HG03280 (cell line): ENCODE data around the gene FOXF2.

Experiments
- ATAC-seq: cut with Tn5 transposase; IDR thresholded peaks from one replicate; pipeline ENCODE4 v1.9.1; 2021; ENCODE audit warnings: mild to moderate bottlenecking, moderate library complexity; ENCODE audit not compliant: unreplicated experiment

Gene FOXF2

GRCh38 chr6:1405221-1405620 is 15.8 kb downstream of the FOXF2 start:
- ATAC-seq, result no peak

GRCh38 chr6:1406306-1407072 is 17.1 kb downstream of the FOXF2 start:
- no peak for ATAC-seq

- ATAC-seq, result no peak
Measured at GRCh38 chr6:1407499-1407990, 18.2 kb downstream of the FOXF2 start.

- ATAC-seq, result no peak
Measured at GRCh38 chr6:1409774-1410465, 20.5 kb downstream of the FOXF2 start.

DNA sequence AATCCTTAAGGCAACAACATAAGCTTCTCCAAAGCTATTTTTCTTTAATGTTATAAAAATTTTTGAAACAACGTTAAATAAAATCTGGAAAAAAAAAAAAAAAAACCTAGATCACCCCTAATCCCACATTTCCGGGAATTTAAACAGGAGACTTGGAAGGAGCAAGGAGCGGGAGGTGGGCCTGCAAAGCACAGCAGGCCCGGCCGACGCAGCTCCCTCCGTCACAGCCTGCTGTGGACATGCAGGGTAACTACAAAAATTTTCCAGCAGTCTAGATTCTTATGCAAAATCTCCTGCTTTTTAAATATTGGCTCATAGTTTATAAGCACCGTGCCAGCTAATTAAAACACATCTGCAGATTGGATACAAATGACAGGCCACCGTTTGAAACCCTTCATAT is 23.5 kb downstream of the FOXF2 start:
- ATAC-seq, result no peak

DNA sequence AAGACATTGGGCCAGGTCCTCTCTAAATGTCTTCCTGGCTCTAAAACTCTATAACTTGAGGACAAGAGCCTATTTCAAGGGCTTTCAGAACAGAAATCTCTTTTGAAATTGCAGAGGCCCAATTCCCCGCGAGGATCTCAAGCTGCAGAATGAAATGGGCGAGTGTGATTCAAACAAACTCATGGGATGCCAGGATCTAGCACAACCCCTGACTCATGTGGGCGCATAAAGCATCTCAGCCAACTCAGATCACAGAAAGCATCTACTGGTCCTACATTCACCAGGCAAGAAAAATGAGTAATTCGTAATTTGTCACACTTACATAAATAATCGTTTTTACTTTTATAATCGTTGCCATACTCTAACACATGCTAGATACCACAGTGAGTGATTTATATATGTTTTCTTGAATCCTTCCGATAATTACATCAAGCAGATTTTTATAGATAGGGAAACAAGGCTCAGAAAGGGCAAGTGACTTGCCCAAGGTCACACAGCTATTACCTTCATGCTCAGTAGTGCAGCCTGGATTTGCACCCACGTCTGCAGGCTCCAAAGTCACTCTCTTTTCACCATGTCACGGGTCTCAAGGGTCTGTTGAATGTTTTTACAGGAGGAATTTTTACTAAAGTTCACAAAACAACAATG is 26.2 kb downstream of the FOXF2 start:
- ATAC-seq, result no peak

DNA sequence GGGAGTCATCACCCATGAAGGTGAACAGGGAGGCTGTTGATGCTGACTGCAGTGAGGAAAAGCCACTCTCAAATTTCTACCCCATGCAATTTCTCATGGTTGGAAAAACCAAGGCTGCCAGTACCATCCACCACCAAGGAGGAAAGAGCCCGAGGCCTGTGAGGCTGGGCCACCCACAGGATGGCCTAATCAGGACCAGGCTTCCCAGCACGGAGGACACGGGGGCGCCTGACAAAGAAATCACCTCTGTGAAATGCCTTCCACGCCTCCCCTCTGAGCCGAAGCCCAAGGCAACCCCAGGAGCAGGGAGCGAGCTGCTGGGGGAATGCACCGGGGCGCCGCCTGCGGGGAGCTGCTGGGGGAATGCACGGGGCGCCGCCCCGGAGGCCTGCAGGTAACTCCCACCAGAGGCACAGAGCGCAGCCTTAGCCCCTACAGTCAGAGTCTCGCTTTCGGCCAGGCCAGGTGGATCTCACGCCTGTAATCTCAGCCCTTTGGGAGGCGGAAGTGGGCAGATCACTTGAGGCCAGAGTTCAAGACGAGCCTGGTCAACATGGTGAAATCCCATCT is 26.9 kb downstream of the FOXF2 start:
- ATAC-seq, result no peak

DNA sequence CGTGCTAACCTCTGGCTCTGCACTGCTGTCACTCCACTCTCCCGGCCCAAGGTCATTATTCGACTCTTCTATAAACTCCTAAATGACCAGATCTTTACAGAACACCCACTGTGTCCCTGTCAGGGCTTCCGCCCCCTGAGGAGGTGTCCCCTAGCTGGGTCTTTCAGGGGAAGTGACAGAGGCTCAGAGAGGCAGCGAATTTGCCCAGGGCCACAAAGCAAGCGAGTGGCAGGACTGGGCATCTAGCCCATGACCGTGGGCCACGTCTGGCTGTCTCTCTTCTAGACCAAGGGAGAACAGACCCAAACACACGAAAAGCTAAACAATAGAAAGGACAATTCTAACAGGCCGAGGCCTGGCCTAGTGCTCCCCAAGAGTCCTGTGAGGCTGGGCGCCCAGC is 27.4 kb downstream of the FOXF2 start:
- ATAC-seq, result no peak

DNA sequence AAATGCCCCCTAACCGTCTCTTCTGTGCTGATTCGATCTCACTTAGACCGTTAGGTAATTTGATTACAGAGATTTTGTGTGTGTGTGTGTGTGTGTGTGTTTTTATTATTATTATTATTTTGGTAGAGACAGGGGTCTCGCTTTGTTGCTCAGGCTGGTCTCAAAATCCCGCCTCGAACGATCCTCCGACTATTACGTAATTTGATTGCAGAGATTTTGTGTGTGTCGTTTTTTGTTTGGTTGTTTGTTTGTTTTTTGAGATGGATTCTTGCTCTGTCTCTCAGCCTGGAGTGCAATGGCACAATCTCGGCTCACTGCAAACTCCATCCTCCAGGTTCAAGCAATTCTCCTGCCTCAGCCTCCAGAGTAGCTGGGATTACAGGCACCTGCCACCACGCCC is 28.3 kb downstream of the FOXF2 start:
- ATAC-seq, result no peak

- no peak for ATAC-seq
Measured at GRCh38 chr6:1418471-1419191, 29.3 kb downstream of the FOXF2 start.

GRCh38 chr6:1420382-1420781 is 31.0 kb downstream of the FOXF2 start:
- ATAC-seq, result no peak

GRCh38 chr6:1422290-1422689 is 32.9 kb downstream of the FOXF2 start:
- ATAC-seq, result no peak

- no peak for ATAC-seq
Measured at GRCh38 chr6:1423578-1423977, 34.2 kb downstream of the FOXF2 start.

GRCh38 chr6:1424306-1424927 is 35.0 kb downstream of the FOXF2 start:
- ATAC-seq, result no peak

DNA sequence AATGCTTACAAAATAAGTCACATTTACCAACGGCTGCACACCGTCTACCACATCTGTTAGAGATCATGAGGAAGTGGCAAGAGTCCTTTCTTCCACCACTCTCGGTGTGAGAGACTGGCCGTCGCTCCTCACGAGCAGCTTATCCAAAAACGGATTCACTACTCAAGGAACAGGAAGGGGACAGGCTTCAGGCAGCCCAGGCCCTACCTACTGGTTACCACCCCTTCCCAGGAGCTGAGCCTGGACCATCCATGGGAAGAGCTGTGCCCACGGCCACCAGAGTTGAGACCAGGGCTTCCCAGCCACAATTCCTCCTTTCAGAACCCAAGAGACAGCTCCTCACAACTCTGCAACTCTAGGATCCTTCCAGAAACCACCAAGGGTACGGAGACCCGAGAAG is 37.0 kb downstream of the FOXF2 start:
- no peak for ATAC-seq

GRCh38 chr6:1435806-1436205 is 46.4 kb downstream of the FOXF2 start:
- no peak for ATAC-seq

- peak; percentile 55 for ATAC-seq
Measured at GRCh38 chr6:1436334-1437306, 47.2 kb downstream of the FOXF2 start.

DNA sequence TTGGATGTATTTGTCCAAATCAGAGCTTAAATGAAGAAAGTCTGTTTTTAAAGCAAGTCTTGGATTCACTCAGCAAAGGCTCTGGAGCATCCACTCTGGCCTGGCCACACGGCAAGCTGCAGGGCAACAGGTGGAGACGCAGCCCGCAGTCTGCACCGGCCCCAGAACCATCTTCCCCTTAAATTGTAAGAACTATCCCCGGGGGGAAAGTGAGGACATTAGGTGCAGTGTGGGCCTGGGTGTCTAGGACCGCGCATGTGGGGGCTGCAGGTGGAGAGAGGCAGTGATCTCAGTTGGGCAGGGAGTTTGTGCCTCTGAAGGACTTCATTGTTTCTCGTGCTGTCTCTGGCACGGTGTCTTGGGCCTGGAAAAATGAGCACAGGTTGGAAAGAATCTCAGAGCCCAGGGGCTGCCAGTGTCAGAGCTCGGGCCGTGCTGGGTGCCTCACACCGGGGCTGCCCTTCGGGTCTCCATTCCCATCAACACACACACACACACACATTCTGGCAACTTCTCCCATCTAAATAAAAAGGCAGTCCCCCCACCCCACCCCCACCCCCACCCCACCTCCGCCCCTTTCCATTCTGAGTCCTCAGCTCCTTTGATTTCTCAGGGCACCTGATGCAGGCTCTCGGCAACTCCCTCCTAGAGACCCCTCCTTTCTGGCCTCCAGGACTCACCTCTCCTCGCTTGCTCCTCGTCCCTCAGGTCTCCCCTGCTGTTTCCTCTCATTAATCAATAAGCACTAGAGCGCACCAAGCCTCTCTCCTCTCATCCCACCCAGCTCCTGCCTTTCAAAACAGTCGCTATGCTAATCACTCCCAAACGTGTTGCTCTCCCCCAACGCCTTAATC is 48.4 kb downstream of the FOXF2 start:
- no peak for ATAC-seq
